Adrenal gland (tissue), 5 donors: Measurements from ENCODE around the gene PROK1.

ENCODE experiments used
- CTCF ChIP-seq, 6 experiments: fragments of 450-650 bp in 4 of 6; fragments of 200-600 bp in 2 of 6; sonication (generic) in 1 of 6; IDR thresholded peaks; 1 replicate in 5 of 6; 2 replicates in 1 of 6; pipeline versions ENCODE4 v1.5.1 to v1.8.0; 2016 to 2021; ENCODE audit warnings: antibody characterized with exemption in 6 of 6, mild to moderate bottlenecking in 2 of 6, moderate library complexity in 1 of 6
- POLR2A ChIP-seq, 2 donors: fragments of 450-650 bp; IDR thresholded peaks; one replicate each; pipeline ENCODE4 v1.6.1; 2017; ENCODE audit warnings: antibody characterized with exemption in 2 of 2, mild to moderate bottlenecking in 2 of 2, moderate library complexity in 1 of 2
- donor health status: DM: no; HTN: no; CAD: no.

GRCh38 chr1:110488161-110488560, 37.2 kb downstream of the PROK1 start:
- TF ChIP-seq POLR2A (IDR thresholded peaks at IDR 0.05) = no peak
- TF ChIP-seq CTCF (IDR thresholded peaks at IDR 0.05) = no peak
